ENCODE results near the gene TECR.

GRCh38 chr19:14495672-14496028 is 33.7 kb upstream of the TECR start:
- TF ChIP-seq RORA (CRISPR knock-in tag; IDR thresholded peaks at IDR 0.05) (no peak), HBP1 (CRISPR knock-in tag; IDR thresholded peaks at IDR 0.05; ENCODE audit: low read depth) (no peak), ZFP36 (IDR thresholded peaks at IDR 0.05; ENCODE audit: borderline replicate concordance, low read depth, low read length, partially characterized antibody) (no peak), POLR2AphosphoS5 (IDR thresholded peaks at IDR 0.05; ENCODE audit: low read depth, low read length) (no peak), CTCF (CRISPR knock-in tag; IDR thresholded peaks at IDR 0.05) (no peak)
- TF ChIP-seq, protein P1, sequence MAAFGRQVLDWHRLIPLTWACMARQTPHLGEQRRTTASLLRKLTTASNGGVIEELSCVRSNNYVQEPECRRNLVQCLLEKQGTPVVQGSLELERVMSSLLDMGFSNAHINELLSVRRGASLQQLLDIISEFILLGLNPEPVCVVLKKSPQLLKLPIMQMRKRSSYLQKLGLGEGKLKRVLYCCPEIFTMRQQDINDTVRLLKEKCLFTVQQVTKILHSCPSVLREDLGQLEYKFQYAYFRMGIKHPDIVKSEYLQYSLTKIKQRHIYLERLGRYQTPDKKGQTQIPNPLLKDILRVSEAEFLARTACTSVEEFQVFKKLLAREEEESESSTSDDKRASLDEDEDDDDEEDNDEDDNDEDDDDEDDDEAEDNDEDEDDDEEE (CRISPR knock-in tag; IDR thresholded peaks at IDR 0.05): no peak
